Neural progenitor cell (in vitro differentiated cells): ENCODE results near the gene VWA8.

Source experiments
- CTCF ChIP-seq: fragments of 200-600 bp; sonication (generic); IDR thresholded peaks from 2 replicates; pipeline ENCODE4 v1.5.1; 2017; ENCODE audit warnings: antibody characterized with exemption, mild to moderate bottlenecking
- EZH2 ChIP-seq: fragments of 200-600 bp; sonication (generic); IDR thresholded peaks from 2 replicates; pipeline ENCODE4 v1.6.1; 2017; ENCODE audit warnings: antibody characterized with exemption, mild to moderate bottlenecking, moderate library complexity
- EZH2phosphoT487 ChIP-seq: fragments of 200-600 bp; sonication (generic); IDR thresholded peaks from 2 replicates; pipeline ENCODE4 v1.6.1; 2017; ENCODE audit warnings: antibody characterized with exemption

- TF ChIP-seq EZH2phosphoT487, result no peak
- no peak for TF ChIP-seq CTCF
- TF ChIP-seq EZH2, result no peak
Observed at GRCh38 chr13:41825691-41826090, 135.2 kb downstream of the VWA8 start.
